GM19397 (cell line): ENCODE measurements around the gene ORM2.

ENCODE experiments used
- ATAC-seq: cut with Tn5 transposase; IDR thresholded peaks from one replicate; pipeline ENCODE4 v1.9.1; 2021; ENCODE audit warnings: mild to moderate bottlenecking, moderate library complexity; ENCODE audit not compliant: unreplicated experiment

Gene ORM2

GRCh38 chr9:114291886-114292590 lies 37.6 kb upstream of the ORM2 start:
- ATAC-seq: no peak

- ATAC-seq: no peak
Measured at GRCh38 chr9:114294664-114295063, 35.0 kb upstream of the ORM2 start.

GRCh38 chr9:114296338-114296737 lies 33.3 kb upstream of the ORM2 start:
- no peak for ATAC-seq

- ATAC-seq: no peak
Measured at GRCh38 chr9:114299286-114300152, 30.1 kb upstream of the ORM2 start.

GRCh38 chr9:114300153-114300845 lies 29.4 kb upstream of the ORM2 start:
- ATAC-seq: no peak

- no peak for ATAC-seq
Measured at GRCh38 chr9:114300846-114301797, 28.5 kb upstream of the ORM2 start.

GRCh38 chr9:114301798-114302565 lies 27.7 kb upstream of the ORM2 start:
- ATAC-seq: no peak

GRCh38 chr9:114302727-114303126 lies 26.9 kb upstream of the ORM2 start:
- no peak for ATAC-seq

GRCh38 chr9:114303571-114303970 lies 26.1 kb upstream of the ORM2 start:
- ATAC-seq: no peak

- ATAC-seq: no peak
Measured at GRCh38 chr9:114303977-114304376, 25.7 kb upstream of the ORM2 start.

GRCh38 chr9:114304416-114305188 lies 25.1 kb upstream of the ORM2 start:
- no peak for ATAC-seq

- ATAC-seq: no peak
Measured at GRCh38 chr9:114307899-114308267, 21.8 kb upstream of the ORM2 start.

GRCh38 chr9:114308361-114308950 lies 21.2 kb upstream of the ORM2 start:
- ATAC-seq: no peak

GRCh38 chr9:114309096-114309495 lies 20.6 kb upstream of the ORM2 start:
- no peak for ATAC-seq

GRCh38 chr9:114310471-114311450 lies 18.9 kb upstream of the ORM2 start:
- no peak for ATAC-seq

- no peak for ATAC-seq
Measured at GRCh38 chr9:114311571-114312512, 17.8 kb upstream of the ORM2 start.
